NCI-H2227 treated with DMSO at 0.1 percent for 48 hours (cell line): ENCODE results near the gene MIDN.

Experiments
- DNase-seq: peaks from one replicate; lab custom pipeline; 2025; lab: John Stamatoyannopoulos, UW

Gene MIDN

DNA sequence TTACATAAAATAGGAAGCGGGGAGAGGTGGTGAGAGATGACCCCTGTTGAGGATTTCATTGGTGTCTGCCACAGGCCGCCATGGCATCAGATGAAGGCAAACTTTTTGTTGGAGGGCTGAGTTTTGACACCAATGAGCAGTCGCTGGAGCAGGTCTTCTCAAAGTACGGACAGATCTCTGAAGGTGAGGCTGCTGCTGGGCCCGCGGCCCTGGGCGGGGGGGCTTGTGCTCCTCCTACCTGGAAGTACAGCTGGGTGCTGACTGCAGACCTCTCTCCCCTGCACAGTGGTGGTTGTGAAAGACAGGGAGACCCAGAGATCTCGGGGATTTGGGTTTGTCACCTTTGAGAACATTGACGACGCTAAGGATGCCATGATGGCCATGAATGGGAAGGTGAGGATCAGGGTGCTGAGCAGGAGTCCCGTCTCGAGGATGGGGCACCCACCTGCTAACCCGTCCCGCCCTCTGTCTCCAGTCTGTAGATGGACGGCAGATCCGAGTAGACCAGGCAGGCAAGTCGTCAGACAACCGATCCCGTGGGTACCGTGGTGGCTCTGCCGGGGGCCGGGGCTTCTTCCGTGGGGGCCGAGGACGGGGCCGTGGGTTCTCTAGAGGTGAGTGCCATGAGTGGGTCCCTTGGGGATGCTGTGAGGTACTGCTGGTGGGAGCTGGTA, 22.6 kb downstream of the MIDN start:
- no peak for DNase-seq

DNA sequence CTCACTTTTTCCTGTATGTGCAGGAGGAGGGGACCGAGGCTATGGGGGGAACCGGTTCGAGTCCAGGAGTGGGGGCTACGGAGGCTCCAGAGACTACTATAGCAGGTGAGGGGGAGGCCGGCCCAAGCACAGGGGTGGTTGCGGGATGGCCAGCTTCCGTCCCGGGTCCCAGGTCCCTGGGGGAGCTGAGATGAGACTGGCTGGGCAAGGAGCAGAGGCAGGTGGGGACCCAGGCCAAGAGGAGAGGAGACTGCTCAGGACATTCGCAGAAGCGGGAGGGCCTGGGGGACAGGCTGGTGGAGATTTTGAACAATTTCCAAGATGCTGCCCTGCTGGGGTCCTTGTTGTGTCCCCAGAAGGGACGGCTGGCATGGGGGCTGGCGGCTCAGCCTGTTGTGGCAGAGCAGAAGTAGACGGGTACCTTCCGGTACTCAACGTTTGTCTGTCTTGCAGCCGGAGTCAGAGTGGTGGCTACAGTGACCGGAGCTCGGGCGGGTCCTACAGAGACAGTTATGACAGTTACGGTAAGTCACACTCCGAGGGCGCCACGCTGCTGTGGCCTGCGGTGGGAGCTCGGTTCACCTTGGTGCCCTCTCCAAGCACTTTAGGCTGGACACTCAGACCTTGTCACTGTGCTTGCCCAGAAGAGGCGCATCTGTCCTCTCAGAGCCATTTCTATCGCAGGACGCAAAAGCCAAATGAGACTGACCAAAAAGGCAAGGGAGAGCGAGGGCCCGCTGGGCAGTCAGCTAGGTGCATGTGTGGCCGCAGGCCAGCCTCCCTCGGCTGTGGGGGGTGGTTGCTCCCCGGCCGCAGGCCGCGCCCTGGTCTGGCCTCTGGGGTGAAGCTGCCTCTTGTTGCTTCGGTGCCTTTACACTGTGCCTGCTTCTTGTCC, 23.4 kb downstream of the MIDN start:
- no peak for DNase-seq

DNA sequence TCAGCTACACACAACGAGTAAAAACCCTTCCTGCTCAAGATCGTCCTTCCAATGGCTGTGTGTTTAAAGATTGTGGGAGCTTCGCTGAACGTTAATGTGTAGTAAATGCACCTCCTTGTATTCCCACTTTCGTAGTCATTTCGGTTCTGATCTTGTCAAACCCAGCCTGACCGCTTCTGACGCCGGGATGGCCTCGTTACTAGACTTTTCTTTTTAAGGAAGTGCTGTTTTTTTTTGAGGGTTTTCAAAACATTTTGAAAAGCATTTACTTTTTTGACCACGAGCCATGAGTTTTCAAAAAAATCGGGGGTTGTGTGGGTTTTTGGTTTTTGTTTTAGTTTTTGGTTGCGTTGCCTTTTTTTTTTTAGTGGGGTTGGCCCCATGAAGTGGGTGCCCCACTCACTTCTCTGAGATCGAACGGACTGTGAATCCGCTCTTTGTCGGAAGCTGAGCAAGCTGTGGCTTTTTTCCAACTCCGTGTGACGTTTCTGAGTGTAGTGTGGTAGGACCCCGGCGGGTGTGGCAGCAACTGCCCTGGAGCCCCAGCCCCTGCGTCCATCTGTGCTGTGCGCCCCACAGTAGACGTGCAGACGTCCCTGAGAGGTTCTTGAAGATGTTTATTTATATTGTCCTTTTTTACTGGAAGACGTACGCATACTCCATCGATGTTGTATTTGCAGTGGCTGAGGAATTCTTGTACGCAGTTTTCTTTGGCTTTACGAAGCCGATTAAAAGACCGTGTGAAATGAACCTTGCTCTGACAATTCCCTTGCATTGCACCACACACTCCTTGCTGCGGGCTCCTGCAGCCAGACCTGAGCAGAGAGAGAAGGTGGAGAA, 24.3 kb downstream of the MIDN start:
- DNase-seq: no peak

DNA sequence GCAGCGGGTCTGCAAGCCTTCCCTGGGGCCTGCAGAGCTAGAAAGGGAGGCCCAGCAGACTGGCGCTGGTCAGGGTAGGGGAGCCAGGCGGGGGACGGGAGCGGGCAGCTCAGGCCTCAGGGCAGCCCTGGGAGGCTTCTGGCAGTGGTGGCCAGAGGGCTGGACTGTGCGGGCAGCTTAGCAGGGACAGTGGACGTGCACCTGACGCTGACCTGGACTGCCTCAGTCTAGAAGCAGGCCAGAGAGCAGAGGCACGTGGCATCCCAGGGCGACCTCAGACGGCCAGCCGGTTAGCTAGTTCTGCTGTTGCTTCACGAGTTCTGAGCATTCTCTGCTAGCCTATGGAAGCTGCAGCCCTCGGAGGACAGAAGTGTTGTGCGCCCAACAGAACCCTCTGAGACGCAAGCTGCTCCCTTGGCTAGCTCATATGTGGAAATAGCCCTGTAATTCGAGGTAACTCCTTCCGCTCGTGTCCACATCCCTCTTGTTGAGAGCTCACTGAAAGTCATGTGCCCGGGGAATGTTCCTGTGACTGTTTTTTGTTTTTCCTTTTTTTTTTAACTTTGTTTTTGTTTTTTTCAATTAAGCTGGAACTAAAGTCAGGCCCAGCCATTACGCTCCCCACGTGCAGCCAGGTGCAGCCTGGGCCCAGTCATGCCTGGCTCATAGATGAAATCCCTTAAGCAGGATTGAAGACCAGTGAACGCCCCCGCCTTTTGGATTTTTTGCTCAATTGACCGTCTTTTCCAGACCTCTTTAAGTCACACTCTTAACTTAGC, 25.1 kb downstream of the MIDN start:
- DNase-seq: no peak

DNA sequence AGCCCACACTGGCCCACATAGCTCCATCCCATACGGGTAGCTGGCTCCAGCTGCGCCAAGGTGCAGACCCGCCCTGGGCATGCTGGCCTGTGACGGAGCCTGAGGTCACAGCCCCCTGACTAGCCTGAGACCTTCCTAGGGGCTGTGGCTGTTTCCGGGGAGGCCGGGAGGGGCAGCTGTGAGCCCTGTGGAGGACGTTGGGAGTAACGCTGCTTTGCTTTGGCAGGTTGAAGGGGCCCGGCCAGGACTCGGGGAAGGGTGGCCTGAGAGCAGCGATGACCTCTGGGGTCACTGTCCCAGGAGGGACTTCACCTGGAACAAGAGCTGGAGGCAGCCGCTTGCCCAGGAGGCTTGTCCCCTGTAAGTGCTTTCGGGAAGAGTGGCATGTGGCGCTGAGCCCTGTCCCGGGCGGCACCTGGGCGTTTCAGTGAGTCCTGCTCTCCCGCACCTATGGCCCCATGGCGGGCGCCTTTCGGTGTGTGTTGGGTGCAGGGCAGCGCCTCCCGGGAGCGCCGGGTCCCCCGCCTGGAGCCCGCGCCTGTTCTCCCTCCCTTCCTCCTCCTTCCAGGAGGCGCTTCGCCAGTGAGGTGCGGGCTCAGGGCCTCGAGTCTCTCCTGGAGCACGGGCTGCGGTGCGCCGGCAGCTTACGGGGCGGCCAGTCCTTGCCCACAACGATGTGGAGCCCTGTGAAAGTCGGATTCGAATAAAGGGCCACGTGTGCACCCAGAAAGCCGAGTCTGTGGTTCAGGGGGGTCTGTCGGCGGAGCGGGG, 25.9 kb downstream of the MIDN start:
- no peak for DNase-seq

DNA sequence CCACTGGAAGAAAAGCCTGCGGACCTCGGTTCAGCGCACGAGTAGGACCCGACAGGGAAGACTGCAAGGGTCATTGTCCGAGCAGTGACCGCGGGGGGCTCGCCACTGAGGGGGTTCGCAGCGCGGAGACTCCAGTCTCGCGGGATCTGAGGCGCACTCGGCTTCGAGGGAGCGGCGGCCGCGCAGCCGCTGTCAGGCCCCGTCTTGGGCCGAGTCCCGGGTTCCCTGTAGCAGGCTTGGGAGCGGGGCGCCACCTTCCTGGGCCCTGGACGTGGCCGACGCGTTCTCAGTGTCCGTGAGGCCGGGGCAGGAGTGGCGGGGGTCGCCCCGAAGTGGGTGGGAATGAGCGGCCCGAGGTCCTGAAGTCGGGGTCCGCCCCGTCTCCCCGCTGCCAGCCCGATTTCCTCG, 26.5 kb downstream of the MIDN start:
- no peak for DNase-seq

DNA sequence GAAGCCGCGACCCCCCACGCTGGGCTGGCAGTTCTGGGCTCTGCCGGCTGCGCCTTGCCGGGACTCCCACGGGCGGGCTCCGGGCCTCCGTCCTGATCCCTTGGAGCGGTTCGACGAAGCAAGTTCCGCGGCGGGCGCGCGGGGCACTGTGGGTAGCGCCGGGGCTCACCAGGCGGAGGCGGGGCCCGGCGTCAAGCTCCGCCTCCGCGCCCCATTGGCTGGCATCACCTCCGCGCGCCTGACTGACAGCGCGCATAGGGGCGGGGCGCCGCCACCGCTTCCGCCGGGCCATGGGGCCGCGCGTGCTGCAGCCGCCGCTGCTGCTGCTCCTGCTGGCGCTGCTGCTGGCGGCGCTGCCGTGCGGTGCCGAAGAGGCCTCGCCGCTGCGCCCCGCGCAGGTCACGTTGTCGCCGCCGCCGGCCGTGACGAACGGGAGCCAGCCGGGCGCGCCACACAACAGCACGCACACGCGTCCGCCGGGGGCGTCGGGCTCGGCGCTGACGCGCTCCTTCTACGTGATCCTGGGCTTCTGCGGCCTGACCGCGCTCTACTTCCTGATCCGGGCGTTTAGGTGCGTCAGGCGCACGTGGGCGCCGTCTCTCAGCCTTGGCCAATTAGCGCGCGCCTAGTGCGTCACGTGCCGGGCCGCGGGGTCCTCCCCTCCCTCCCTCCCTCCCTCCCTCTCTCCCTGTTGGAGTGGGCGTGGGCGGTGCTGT, 27.0 kb downstream of the MIDN start, which contains the start of gene FAM174C:
FAM174C (plus strand) TSS at position 271 of the 716 bp plus-strand sequence; CDS start at position 291, 20 bp downstream.
- DNase-seq: peak; percentile 87

DNA sequence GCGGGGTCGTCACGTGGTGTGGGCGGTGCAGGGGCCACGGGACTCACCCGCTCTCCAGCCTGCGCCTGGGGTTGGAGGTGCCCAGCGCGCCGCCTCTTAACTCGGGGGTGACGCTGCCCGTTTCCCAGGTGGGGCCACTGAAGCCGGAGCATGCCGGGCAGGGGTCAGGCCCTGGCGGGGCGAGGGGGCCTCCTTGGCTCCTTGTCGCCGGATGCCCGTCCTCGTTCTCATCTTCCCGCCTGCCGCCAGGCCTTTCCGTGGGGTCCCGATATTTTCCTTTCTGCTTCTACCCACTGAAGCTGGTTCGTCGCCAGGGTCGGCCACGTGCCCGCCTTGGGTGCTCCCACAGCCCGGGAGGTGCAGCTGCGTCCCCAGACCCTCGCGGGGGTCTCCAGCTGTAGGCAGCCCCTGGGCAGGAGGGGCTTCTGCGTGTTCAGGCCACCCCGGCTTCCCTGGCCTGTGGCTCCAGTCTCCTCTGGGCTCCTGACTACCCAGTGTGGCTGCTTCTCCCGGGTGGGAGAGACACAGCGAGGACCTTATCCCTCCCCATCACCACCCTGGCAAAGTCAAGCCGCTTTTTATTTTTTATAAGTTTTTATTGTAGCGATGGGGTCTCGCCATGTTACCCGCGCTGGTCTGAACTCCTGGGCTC, 27.7 kb downstream of the MIDN start:
- DNase-seq: no peak

DNA sequence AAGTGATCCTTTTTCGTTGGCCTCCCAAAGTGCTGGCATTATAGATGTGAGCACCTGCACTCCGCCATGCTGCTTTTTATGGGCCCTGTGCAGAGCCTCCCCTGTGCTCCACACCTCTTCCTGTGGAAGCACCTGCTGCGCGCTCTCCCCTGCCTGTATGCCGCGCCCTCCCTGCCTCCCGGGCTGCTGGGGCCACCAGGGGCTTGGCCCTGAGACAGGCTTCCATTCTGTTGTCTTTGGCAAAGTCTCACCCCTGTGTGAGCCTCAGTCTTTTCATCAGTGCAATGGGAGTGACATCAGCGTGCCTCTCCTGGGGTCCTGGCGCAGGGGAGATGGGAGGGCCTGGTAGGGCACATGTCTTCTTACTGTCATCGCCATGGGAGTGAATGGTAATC, 28.2 kb downstream of the MIDN start:
- no peak for DNase-seq

DNA sequence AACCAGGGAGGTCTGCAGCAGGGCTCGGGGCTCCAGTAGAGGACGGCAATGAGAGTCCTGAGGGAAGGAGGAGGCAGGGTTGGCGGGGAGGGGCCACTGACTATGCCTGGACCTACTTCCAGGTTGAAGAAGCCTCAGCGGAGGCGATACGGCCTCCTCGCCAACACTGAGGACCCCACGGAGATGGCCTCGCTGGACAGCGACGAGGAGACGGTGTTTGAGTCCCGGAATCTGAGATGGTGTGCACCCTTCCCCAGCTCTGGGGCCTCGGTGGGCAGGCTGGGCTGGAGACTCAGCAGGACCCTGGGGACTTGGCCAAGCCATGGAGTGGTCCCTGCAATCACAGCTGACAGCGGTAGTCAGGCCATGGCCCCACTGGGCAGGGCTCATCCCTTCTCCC, 28.7 kb downstream of the MIDN start:
- DNase-seq: no peak

DNA sequence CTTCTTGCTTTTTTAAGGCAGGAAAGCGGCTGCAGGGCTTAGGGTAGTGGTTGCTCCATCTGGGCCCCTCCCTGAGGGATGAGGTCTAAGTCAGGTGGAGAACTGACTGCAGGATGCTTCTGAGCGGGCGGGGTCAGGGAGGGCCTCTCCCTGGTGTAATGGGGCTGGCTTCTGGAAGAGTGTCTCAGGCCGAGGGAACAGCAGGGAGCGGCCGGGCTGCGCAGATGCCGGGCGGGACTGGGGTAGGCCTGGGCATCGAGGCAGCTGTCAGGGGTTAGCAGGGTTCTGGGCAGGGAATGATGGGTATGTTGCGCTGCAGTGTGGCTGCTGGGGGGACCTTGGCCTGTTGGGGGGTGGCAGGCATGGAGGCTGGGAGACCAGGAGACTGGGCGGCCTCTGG, 29.7 kb downstream of the MIDN start:
- no peak for DNase-seq

DNA sequence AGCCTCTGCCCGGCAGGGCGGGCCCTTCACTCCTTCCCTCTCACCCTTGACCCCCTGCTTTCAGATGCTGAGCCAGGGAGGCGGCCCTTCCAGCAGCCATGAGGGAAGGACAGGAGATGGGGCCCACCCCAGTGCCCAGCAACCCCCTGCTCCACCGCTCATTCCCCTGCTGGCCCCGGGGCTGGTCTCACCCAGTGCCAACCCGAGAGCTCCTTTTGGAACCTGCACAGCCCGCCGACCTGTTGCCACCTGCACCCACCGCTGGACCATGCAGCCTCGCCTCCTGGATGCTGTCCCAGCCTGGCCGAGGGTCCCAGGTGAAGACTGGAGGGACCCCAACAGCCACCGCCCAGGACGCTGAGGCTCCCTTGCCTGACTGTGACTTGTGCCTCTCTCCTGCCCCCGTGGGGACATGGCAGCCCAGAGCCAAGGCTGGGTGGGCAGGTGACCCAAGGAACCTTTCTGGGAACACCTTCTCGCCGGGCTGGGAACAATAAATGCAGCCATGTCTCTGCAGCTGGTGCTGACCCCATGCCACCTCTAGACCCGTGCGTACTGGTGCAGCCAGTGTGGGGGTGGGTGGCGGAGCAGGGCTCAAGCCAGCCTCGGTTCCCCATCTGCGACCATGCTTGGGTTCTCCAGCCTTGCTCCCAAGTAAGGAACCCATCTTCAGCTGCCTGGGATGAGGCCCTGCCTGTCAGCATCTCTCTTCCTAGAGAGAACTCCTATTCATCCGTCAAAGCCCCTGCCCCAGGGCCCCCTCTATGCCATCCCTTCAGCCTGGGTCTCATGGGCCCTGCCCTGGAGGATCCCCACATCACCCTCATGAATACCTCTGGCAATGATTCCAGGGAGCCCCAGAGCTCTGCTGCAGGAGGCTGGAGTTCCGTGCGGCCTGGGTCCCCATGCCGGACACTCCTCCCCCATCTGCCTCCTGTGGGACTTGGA, 30.6 kb downstream of the MIDN start:
- DNase-seq: no peak

DNA sequence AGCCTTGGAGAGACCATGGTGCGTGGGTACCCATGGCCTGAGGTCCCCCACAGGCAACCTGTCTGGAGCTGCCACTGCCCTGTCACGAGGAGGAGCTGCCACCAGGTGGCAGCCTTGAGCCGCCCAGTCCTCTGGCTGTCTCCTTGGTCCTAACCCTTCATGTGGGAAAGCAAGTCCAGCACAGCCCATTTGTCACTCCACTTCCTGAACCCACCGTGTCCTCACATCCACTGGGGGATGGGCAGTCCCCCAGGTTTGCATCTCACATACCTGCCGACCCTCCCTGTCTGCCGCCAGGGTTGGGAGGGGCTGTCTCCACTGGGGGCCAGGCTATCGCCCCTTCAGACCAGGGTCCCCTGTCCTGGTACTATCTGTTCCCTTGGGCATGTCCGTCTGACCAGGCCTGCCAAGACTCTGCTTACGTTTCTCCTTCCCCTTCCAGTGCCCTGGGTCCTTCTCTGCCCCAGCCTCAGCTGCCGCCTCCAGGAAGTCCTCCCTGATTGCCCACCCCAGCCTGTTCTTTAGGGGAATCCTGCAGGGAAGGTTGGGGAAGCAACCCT, 31.5 kb downstream of the MIDN start:
- DNase-seq: peak; percentile 50

DNA sequence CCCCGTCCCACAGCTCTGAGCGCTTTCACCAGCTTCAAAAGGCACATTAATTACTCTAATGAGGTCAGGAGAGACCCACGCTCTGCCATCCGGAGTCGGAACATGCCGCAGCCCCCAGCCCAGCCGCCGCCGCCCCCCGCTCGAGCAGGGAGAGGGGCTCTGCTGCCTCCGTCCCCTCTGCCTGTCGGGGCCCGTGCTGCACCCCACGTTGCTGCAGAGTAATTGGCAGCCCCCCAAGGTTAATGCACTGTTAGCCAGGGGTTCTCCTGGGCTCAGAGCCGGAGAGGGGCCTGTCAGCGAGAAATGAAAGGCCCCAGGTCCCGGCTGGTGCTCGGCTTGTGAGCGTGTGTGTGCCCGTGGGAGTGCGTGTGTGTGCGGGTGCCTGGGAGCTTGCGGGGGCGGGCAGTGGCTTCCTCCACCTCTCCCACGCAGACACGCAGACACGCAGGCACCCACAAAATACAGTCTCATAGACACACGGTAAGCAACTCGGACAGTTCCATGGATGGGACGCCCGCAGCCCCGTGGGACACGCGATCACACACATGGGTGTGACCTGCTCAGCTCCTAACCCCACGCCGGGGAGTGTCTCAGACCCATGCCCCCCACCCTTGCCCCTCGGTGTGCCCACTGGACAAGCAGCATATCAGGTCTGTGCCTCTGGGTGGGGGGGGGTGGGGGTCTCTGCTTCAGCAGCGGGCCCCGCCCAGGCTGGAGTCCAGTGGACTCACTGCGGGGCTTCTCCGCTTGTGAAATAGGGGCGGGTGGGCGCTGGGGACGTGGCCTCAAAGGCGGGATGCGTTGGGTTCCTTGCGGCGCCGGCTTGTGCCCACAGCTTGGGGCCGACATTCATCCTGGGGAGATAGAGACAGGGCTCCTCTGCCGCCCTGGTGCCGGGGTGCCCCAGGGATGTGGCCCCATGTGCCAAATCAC, 32.5 kb downstream of the MIDN start:
- no peak for DNase-seq

DNA sequence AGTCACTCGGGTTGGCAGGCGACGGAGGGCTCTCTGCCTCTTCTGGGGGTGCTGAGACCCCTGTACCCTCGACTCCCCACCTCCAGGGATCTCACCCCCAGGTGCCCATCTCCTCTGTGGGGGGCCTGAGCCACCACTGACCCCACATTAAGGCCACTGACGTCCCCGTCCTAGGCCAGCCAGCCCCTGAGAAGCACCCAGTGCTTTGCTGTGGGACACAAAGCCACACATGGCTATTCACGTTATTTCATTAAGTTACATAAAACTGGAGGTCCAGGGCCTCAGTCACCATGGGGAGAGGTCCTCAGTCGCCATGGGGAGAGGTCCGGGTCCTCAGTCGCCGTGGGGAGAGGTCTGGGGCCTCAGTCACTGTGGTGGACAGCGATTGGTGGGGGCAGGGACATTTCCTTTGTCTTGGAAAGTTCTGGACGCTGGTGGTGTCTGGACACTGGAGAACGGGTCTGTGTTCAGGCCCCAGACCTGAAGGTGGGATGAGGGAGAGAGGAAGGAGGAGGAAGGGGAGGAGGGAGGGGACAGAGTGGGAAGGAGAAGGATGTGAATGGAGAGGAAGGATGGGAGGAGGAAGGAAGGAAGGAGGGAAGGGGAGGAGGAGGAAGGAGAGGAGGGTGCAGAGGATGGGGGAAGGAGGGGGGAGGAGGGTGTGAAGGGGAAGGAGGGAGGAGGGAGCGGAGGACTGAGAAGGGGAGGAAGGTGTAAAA, 33.3 kb downstream of the MIDN start:
- DNase-seq: no peak

DNA sequence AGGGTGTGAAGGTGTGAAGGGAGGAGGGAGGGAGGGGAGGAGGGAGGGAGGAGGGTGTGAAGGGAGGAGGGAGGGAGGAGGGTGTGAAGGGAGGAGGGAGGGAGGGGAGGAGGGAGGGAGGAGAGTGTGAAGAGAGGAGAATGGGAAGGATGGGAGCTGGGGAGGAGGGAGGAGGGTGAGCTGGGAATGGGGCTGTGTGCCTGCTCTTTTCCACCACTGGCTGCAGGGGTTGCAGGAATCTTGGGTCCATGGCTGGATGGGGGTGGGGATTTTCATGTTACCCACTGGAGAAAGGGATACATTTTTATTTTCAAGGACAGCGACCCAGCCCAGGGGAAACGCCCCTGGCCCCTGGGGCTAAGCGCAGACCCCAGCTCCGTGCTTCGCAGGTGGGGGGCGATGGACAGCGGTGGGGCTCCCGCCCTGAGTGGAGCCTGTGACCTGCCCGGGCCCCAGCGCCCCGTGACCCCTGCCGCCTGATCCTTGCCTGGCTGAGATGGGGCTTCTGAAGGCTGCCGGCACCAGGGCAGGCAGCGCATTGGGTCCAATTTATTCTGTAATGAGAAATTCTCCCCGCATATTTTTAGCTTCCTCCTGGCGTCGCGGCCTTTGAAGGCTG, 34.3 kb downstream of the MIDN start:
- DNase-seq: no peak
